Gastrocnemius medialis (tissue), 4 donors: ENCODE results near the gene TMTC2.

Experiments
- POLR2A ChIP-seq, 2 donors: fragments of 450-650 bp; IDR thresholded peaks; one replicate each; pipeline ENCODE4 v1.6.1; 2017; ENCODE audit warnings: antibody characterized with exemption in 2 of 2, mild to moderate bottlenecking in 2 of 2, moderate library complexity in 2 of 2
- TF ChIP-seq, protein P1 (sequence below), 5 experiments: fragments of 450-650 bp in 3 of 5; fragments of 200-600 bp in 2 of 5; sonication (generic) in 2 of 5; IDR thresholded peaks in 4 of 5; conservative IDR thresholded peaks in 1 of 5; 1 replicate in 4 of 5; 2 replicates in 1 of 5; pipeline ENCODE4 v1.5.1; 2016 to 2019; ENCODE audit warnings: antibody characterized with exemption in 5 of 5, mild to moderate bottlenecking in 3 of 5, moderate library complexity in 3 of 5

DNA sequence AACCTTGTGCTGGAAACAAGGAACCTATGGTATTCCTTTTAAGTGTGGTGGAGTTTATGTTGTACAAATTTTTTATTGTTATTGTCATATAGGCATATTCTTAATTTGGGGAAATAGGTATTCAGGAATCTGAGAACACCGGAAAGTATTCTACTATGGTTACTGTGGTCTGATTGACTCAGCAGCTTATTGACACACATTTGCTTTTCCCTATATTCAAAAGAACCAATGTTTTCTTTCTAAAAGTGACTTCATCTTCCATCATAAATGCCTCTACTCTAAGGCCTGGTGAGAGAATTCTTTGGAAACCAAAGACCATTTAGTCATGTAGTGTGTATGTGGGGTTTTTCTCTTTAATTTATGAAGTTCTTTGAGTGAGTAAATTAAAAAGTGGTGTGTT lies 474.8 kb downstream of the TMTC2 start:
- TF ChIP-seq, protein P1, sequence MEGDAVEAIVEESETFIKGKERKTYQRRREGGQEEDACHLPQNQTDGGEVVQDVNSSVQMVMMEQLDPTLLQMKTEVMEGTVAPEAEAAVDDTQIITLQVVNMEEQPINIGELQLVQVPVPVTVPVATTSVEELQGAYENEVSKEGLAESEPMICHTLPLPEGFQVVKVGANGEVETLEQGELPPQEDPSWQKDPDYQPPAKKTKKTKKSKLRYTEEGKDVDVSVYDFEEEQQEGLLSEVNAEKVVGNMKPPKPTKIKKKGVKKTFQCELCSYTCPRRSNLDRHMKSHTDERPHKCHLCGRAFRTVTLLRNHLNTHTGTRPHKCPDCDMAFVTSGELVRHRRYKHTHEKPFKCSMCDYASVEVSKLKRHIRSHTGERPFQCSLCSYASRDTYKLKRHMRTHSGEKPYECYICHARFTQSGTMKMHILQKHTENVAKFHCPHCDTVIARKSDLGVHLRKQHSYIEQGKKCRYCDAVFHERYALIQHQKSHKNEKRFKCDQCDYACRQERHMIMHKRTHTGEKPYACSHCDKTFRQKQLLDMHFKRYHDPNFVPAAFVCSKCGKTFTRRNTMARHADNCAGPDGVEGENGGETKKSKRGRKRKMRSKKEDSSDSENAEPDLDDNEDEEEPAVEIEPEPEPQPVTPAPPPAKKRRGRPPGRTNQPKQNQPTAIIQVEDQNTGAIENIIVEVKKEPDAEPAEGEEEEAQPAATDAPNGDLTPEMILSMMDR (IDR thresholded peaks at IDR 0.05 in 4 of 5, conservative IDR thresholded peaks at IDR 0.05 in 1 of 5): no peak
- no peak for TF ChIP-seq POLR2A (IDR thresholded peaks at IDR 0.05)
